HEK293T (cell line): ENCODE results near the gene DLG1.

Experiments used
- BHLHE40 ChIP-seq: fragments of 450-650 bp; IDR thresholded peaks from 2 replicates; pipeline ENCODE4 v1.6.1; 2016; ENCODE audit warnings: mild to moderate bottlenecking, moderate library complexity, borderline replicate concordance
- FOXK2 ChIP-seq: fragments of 450-650 bp; IDR thresholded peaks from 2 replicates; pipeline ENCODE4 v1.6.1; 2016; ENCODE audit warnings: mild to moderate bottlenecking
- FOXM1 ChIP-seq: fragments of 450-650 bp; IDR thresholded peaks from 2 replicates; pipeline ENCODE4 v1.6.1; 2017; ENCODE audit warnings: mild to moderate bottlenecking, borderline replicate concordance
- HDGF ChIP-seq: fragments of 450-650 bp; IDR thresholded peaks from 2 replicates; pipeline ENCODE4 v1.6.1; 2017; ENCODE audit warnings: antibody characterized with exemption, borderline replicate concordance
- SUZ12 ChIP-seq: fragments of 450-650 bp; IDR thresholded peaks from 2 replicates; pipeline ENCODE4 v1.6.1; 2016; ENCODE audit warnings: mild to moderate bottlenecking

GRCh38 chr3:197239857-197240256, 58.6 kb downstream of the DLG1 start:
- TF ChIP-seq FOXM1 (no peak), SUZ12 (no peak), HDGF (no peak), BHLHE40 (no peak), FOXK2 (no peak)
